ENCODE data around the gene SEMA3E.

DNA sequence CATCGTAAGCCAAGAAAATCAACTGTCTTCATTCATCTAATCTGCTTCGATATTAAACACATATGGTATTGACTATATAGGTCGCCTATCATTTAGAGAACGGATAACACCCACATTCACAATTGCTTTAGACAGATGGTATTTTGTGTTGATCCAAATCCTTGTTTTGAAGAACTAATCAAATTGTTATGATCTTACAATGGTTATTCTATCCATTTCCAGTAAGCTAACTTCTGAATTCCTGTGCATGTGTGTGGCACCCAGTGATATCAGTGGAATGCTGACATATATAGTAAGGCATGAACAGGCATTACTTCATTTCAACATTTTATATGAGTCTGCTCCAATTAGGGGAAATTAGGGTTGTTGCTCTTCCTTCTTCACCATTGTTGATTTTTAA is 98.8 kb downstream of the SEMA3E start:
- TF ChIP-seq, protein P1, sequence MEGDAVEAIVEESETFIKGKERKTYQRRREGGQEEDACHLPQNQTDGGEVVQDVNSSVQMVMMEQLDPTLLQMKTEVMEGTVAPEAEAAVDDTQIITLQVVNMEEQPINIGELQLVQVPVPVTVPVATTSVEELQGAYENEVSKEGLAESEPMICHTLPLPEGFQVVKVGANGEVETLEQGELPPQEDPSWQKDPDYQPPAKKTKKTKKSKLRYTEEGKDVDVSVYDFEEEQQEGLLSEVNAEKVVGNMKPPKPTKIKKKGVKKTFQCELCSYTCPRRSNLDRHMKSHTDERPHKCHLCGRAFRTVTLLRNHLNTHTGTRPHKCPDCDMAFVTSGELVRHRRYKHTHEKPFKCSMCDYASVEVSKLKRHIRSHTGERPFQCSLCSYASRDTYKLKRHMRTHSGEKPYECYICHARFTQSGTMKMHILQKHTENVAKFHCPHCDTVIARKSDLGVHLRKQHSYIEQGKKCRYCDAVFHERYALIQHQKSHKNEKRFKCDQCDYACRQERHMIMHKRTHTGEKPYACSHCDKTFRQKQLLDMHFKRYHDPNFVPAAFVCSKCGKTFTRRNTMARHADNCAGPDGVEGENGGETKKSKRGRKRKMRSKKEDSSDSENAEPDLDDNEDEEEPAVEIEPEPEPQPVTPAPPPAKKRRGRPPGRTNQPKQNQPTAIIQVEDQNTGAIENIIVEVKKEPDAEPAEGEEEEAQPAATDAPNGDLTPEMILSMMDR (IDR thresholded peaks at IDR 0.05; ENCODE audit: poor library complexity, severe bottlenecking): no peak
- no peak for TF ChIP-seq MXI1 (conservative IDR thresholded peaks at IDR 0.05; ENCODE audit: poor library complexity, severe bottlenecking)

Data from neural cell (in vitro differentiated cells).